ENCODE results near the gene AQP1.

DNA sequence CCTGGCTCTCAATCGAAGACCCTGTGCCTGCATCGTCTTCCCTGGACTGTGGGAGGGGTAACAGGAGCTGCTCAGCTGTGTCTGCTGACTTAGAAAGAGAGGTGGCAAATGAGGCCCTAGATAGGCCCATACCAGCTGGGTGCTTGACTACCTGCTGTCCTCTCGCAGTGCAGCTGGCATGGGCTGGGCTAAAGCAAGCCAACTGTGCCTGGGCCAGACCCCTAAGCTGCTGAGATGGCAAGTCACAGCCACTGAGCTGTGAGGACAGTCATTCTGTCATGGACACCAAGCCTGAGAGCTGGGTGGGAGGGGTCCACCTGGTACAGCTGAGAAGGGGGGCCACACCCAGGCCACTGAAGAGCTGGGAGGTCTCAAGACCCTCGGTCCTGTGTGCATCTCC lies 45.8 kb upstream of the AQP1 start:
- TF ChIP-seq SP1 (IDR thresholded peaks at IDR 0.05; ENCODE audit: low read depth, low read length): no peak
- TF ChIP-seq POLR2AphosphoS5 (IDR thresholded peaks at IDR 0.05; ENCODE audit: low read length): no peak
- TF ChIP-seq, protein P1, sequence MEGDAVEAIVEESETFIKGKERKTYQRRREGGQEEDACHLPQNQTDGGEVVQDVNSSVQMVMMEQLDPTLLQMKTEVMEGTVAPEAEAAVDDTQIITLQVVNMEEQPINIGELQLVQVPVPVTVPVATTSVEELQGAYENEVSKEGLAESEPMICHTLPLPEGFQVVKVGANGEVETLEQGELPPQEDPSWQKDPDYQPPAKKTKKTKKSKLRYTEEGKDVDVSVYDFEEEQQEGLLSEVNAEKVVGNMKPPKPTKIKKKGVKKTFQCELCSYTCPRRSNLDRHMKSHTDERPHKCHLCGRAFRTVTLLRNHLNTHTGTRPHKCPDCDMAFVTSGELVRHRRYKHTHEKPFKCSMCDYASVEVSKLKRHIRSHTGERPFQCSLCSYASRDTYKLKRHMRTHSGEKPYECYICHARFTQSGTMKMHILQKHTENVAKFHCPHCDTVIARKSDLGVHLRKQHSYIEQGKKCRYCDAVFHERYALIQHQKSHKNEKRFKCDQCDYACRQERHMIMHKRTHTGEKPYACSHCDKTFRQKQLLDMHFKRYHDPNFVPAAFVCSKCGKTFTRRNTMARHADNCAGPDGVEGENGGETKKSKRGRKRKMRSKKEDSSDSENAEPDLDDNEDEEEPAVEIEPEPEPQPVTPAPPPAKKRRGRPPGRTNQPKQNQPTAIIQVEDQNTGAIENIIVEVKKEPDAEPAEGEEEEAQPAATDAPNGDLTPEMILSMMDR (IDR thresholded peaks at IDR 0.05 in 2 of 3, conservative IDR thresholded peaks at IDR 0.05 in 1 of 3; ENCODE audit: control insufficient read depth in 2 of 3, extremely low read depth in 1 of 3, insufficient read depth in 1 of 3, low read depth in 3 of 3, low read length in 3 of 3): no peak
- TF ChIP-seq TAF1 (IDR thresholded peaks at IDR 0.05; ENCODE audit: borderline replicate concordance, low read depth, low read length): no peak
- no peak for TF ChIP-seq SIN3A (IDR thresholded peaks at IDR 0.05; ENCODE audit: low read depth, low read length)
- no peak for TF ChIP-seq HCFC1 (IDR thresholded peaks at IDR 0.05; ENCODE audit: low read length)
- no peak for TF ChIP-seq JUND (IDR thresholded peaks at IDR 0.05; ENCODE audit: low read depth, low read length)
- no peak for TF ChIP-seq POLR2A (IDR thresholded peaks at IDR 0.05; ENCODE audit: low read depth, low read length)
- TF ChIP-seq EP300 (IDR thresholded peaks at IDR 0.05; ENCODE audit: borderline replicate concordance in 1 of 2, control insufficient read depth in 1 of 2, low read depth in 2 of 2, low read length in 2 of 2): no peak
- TF ChIP-seq GABPA (IDR thresholded peaks at IDR 0.05; ENCODE audit: low read depth): no peak
- no peak for TF ChIP-seq NBN (IDR thresholded peaks at IDR 0.05)
- no peak for TF ChIP-seq TARDBP (IDR thresholded peaks at IDR 0.05; ENCODE audit: borderline replicate concordance)
- no peak for TF ChIP-seq EZH2 (IDR thresholded peaks at IDR 0.05; ENCODE audit: borderline replicate concordance, control insufficient read depth, low read depth, low read length)
- no peak for TF ChIP-seq CHD1 (IDR thresholded peaks at IDR 0.05; ENCODE audit: low read depth, low read length)
